ENCODE results near the gene HS3ST6. TPM values are rescaled to one million over a fixed set of nuclear protein-coding genes. Genes with fewer than 3 reads are reported as not detected.

The HS3ST6 gene
- total and polyA plus RNA-seq, 4 donors: 0.40 to 5.9 (median 1.4) TPM

DNA sequence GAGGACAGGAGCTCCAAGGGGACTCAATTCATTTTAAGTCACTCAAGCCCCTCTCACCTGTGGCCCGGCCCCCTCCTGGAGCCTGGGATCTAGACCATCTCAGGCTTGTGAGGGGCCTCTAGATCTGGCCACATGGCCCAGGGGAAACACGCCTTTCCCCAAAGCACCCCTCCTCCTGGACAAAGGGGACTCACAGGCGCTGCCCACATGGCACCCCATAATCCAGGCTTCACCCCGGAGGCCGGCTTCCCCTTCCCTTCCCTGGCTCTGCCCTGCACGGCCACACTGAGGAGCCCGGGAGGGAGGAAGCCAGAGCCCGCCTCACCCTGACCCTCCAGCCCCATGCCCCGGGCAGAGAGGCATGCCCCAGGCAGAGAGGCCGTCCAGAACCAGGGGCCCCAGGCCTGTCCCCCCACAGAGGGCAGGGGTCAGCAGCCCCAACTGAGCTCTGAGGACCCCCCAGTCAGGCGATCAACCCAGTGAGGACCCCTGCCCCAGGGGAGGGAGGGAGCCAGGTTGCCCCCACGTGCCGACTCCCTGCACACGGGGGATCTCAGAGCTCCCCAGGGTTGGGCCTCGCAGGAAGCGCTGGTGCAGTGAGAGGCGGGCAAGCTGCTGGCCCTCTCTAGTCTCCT, 10.9 kb downstream of the HS3ST6 start:
- TF ChIP-seq, protein P1, sequence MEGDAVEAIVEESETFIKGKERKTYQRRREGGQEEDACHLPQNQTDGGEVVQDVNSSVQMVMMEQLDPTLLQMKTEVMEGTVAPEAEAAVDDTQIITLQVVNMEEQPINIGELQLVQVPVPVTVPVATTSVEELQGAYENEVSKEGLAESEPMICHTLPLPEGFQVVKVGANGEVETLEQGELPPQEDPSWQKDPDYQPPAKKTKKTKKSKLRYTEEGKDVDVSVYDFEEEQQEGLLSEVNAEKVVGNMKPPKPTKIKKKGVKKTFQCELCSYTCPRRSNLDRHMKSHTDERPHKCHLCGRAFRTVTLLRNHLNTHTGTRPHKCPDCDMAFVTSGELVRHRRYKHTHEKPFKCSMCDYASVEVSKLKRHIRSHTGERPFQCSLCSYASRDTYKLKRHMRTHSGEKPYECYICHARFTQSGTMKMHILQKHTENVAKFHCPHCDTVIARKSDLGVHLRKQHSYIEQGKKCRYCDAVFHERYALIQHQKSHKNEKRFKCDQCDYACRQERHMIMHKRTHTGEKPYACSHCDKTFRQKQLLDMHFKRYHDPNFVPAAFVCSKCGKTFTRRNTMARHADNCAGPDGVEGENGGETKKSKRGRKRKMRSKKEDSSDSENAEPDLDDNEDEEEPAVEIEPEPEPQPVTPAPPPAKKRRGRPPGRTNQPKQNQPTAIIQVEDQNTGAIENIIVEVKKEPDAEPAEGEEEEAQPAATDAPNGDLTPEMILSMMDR (IDR thresholded peaks at IDR 0.05; ENCODE audit: control extremely low read depth, extremely low read depth): no peak
- Histone ChIP-seq H3K4me1 (ENCODE audit: control insufficient read depth in 5 of 5, insufficient read depth in 5 of 5, low read length in 5 of 5) (no peaks in the 10 kb centered on the region), H3K36me3 (ENCODE audit: control insufficient read depth in 4 of 4, insufficient read depth in 4 of 4, low read length in 4 of 4) (no peaks in the 10 kb centered on the region), H3K9ac (ENCODE audit: insufficient read depth in 1 of 2, low read length in 2 of 2) (no peak overlapping the region), H3K27me3 (ENCODE audit: control insufficient read depth in 3 of 3, insufficient read depth in 3 of 3, low read length in 2 of 3) (peaks cover 0 to 9% (median 0%) of the 10 kb centered on the region in 3 donors), H3K4me3 (no peak overlapping the region), H3K27ac (ENCODE audit: low read depth in 1 of 2, low read length in 1 of 2) (no peak overlapping the region), H3K9me3 (ENCODE audit: control insufficient read depth in 4 of 4, insufficient read depth in 3 of 4, low read length in 3 of 4) (peaks cover 0 to 1% (median 0%) of the 10 kb centered on the region in 4 donors)
- WGBS, 2 donors: 70 to 75% methylated on average over 15 to 17 of the region's 17 CpGs
- DNase-seq (no peak), ATAC-seq (ENCODE audit: insufficient read depth, low FRiP score) (no peak)

DNA sequence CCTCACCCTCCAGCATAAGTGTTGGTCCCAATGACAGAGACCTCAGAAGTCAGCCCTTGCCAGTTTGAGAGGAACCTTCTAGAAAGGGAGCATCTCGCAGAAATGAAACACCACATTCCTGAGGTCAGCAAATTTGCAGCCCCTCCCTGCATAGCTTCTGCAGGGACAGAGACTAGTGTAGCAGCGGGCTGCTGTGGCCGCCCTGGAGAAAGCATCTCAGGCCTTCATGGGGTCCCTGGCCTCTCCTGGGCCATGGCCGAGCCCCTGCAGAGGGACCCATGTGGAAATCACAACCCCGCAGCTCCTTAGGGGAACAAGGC, 11.4 kb downstream of the HS3ST6 start:
- no peaks in the 10 kb centered on the region for H3K36me3 ChIP-seq (ENCODE audit: control insufficient read depth in 4 of 4, insufficient read depth in 4 of 4, low read length in 4 of 4)
- H3K9ac ChIP-seq (ENCODE audit: insufficient read depth in 1 of 2, low read length in 2 of 2): no peak overlapping the region
- TF ChIP-seq, protein P1 (IDR thresholded peaks at IDR 0.05; ENCODE audit: control extremely low read depth, extremely low read depth): no peak
- no peak for ATAC-seq (ENCODE audit: insufficient read depth, low FRiP score)
- DNase-seq: no peak
- H3K27me3 ChIP-seq (ENCODE audit: control insufficient read depth in 3 of 3, insufficient read depth in 3 of 3, low read length in 2 of 3): peaks cover 0 to 9% (median 0%) of the 10 kb centered on the region in 3 donors
- H3K27ac ChIP-seq (ENCODE audit: low read depth in 1 of 2, low read length in 1 of 2): no peak overlapping the region
- 81 to 84% methylated on average over 5 of the region's 5 CpGs for WGBS, 2 donors
- H3K9me3 ChIP-seq (ENCODE audit: control insufficient read depth in 4 of 4, insufficient read depth in 3 of 4, low read length in 3 of 4): peaks cover 0 to 1% (median 0%) of the 10 kb centered on the region in 4 donors
- no peaks in the 10 kb centered on the region for H3K4me1 ChIP-seq (ENCODE audit: control insufficient read depth in 5 of 5, insufficient read depth in 5 of 5, low read length in 5 of 5)
- H3K4me3 ChIP-seq: no peak overlapping the region

DNA sequence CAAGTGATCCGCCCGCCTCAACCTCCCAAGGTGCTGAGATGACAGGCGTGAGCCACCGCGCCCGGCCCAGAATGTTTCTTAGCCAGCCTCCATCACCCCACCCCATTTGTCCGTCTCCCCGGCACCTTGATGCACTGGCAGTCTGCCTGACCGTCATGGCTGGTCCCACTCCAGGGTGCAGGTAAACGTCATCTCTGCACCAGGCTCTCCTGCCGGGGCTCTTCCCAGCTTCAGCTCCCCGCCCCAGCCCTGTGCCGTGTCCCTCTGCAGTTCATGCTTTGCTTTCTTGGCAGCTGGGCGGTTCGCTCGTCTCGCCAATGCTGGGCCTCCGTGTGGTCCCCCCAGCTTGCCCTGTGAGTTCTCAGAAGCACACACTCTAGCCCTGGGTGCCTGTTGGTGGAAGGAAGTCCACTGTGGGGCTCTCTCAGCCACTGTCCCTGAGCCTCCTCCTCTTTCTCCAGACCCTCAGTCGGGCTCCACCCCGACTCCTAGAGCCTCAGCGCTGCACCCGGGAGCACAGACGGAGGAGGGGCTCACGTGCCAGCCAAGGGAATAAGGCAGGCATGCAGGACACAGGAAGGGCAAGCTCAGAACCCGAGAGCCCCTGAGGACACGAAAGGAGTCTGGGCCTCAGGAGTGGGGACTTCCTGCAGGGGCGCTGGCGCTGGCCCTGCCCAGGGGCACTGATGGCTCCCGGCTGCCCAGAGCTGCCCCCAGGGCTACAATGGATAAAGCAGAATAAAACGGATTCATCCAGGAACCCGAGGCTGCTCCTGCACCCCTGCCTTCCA, 12.0 kb downstream of the HS3ST6 start:
- no peaks in the 10 kb centered on the region for H3K4me1 ChIP-seq (ENCODE audit: control insufficient read depth in 5 of 5, insufficient read depth in 5 of 5, low read length in 5 of 5)
- DNase-seq (no peak), ATAC-seq (ENCODE audit: insufficient read depth, low FRiP score) (no peak)
- peaks cover 0 to 1% (median 0%) of the 10 kb centered on the region in 4 donors for H3K9me3 ChIP-seq (ENCODE audit: control insufficient read depth in 4 of 4, insufficient read depth in 3 of 4, low read length in 3 of 4)
- no peak overlapping the region for H3K4me3 ChIP-seq
- H3K27me3 ChIP-seq (ENCODE audit: control insufficient read depth in 3 of 3, insufficient read depth in 3 of 3, low read length in 2 of 3): peaks cover 0 to 9% (median 0%) of the 10 kb centered on the region in 3 donors
- no peak overlapping the region for H3K27ac ChIP-seq (ENCODE audit: low read depth in 1 of 2, low read length in 1 of 2)
- no peaks in the 10 kb centered on the region for H3K36me3 ChIP-seq (ENCODE audit: control insufficient read depth in 4 of 4, insufficient read depth in 4 of 4, low read length in 4 of 4)
- no peak overlapping the region for H3K9ac ChIP-seq (ENCODE audit: insufficient read depth in 1 of 2, low read length in 2 of 2)
- TF ChIP-seq, protein P1 (IDR thresholded peaks at IDR 0.05; ENCODE audit: control extremely low read depth, extremely low read depth): no peak
- 53 to 62% methylated on average over 31 of the region's 31 CpGs for WGBS, 2 donors

Measured in lung (tissue), 12 donors.